GM21723 (cell line): ENCODE results near the gene PCYT2.

ENCODE experiments used
- ATAC-seq: cut with Tn5 transposase; IDR thresholded peaks from one replicate; pipeline ENCODE4 v1.9.1; 2021; ENCODE audit warnings: mild to moderate bottlenecking, moderate library complexity; ENCODE audit not compliant: unreplicated experiment

PCYT2 gene

DNA sequence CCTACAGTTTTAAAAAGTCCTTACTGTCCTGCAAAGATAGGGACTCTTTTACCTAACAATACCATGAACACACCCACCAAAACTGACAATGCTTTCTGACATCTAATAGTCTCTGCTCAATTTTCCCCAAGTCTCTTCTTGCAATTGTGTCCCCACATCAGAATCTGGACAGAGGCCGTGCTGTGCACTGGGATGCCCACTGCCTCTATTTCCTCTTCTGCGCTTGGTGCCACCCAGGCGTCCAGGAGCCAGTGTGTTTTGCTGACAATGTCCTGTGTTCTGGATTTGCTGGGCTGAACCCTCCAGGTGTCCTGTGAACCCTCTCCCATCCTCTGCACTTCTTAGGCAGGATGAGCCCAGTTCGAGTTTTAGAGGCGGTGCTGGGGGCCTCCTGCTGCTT, 33.6 kb downstream of the PCYT2 start:
- no peak for ATAC-seq

DNA sequence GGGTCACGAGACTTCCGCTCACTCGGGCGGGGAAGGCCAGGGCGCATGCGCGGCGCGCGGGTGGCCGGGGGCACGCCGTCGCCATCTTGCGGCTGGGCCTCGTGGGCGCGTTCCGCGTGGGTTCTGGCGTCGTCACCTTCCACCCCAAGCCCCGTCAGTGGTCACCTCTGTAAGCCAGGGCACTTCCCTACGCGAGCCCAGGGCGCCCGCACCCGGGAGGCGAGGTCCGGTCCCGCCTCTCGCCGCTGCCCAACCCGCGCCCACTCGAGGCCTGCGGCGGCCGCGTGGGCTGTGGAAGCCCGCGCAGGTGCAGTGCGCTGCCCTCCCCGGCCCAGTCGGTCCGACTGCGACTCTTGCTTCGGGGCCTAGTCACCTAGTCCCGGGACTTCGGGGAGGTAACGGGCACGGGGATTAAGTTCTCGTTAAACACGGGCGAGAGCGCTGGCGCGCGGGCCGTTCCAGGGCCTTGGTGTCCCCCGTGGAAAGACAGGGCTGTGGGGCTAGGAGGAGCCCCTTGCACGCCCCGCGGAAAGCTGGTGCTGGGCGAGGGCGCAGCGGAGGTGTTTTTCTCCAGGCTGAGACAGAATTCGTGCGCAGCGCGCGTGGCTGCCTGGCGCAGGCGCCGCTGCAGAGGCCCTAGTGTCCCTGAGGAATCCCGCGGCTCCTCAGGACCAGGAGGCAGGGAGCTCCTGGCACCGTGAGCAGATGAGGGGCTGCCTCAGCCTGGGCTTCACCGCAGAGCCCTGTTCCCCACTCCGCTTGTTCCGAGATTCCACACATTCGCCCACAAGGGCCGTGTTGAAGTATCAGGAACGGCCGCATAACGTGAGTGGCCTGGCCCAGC, 39.6 kb downstream of the PCYT2 start:
- ATAC-seq, result peak; percentile 32

DNA sequence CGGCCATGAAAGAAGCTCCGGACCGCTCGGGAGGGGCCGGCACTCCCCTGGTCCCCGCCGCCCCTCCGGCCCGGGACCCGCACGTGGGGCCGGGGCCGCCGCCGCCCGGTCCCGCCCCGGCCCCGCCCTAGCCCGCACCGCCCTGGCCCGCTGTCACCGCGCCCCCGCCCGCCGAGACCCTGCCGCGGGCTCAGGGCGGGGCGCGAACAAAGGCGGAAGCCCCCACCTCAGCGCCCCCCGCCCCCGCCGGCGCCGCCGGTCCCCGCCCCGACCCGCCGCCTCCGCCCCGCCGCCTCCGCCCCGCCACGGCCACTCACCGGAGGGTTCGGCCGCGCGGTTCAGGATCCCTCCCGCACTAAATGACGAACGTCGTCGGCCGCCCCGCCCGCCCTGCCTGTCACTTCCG, 40.2 kb downstream of the PCYT2 start, which contains the start of gene ARHGDIA:
TSS of gene ARHGDIA (minus strand) at position 357 of the 406 bp plus-strand sequence. CDS start 1,407 bp downstream, outside the sequence.
- peak; percentile 18 for ATAC-seq

DNA sequence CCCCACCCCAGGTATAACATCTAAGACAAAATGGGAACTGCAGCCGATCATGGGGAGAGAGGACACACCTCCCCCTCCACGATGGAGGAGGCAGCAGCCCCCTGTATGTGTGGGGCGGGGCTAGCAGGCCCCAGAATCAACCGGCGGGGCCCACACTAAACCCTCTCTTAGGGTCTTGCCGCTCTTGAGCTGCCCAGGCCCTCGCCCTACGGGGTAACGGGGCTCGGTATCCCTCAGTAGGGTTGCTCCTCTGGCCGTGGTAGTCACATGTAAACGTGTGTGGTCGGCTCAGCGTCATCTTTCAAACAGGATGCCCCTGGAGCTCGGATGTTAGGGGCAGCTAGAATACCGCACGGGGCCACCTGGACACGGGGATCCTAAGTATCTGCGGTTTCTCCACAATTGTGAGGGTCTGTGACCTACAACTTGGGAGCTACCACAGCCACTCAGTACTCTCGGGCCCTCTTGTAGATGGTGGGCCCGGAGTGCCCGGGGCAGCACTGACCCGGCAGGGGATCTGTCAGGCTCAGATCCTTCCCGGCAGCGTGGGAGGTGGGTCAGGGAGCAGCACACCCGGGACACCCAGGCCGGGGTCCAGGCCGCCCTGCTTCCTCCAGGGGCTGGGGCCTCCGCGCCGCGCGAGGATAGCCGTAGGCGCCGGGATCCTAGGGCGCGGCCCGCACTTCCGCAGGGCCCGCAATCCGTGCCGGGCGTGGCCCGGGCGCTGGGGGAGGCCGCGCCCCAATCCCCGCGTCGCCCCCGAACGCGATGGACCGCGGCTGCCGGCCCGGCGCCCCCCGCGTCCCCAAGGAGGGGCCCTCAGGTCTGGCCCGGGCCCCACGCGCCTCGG, 40.8 kb downstream of the PCYT2 start:
- no peak for ATAC-seq

DNA sequence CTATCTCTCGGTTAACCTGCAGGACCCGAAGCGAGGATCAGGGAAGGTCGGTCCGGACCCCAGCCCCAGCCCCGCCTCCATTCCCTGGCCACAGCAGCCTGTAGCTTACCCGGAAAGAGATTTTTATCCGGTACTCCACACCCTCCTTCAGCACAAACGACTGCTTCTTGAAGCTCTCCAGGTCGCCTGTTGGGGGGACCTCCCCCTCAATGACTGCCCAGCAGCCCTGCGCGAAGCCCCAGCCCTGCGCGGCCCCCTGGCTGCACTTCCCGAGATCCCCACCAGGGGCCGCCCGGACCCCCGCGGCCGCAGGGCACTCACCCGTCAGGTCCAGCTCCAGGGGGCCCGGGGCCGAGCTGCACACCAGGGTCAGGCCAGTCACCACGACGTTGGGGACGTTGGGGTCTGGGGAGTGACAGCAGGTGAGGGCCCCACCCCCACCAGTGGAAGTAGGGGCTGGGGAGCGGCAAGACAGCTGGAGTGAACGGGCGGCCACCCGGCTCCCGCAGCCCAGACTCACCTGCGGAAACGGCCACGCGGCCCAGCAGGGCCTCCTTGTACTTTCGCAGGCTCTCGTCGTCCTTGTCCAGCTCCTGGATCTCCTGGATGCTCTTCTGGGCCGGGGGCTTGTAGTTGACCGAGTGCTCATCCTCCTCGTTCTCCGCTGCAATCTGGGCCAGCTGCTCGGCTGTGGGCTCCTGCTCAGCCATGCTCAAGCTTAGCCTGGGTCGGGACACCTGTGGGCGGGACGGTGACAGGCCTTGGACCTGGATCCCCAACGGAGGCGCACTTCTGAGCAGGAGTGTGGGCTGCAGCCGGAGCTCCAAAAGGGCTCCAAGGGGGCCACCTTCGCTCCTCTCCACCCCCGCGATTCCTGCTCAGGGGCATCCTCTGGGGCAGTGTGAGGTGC, 41.7 kb downstream of the PCYT2 start:
- ATAC-seq, result no peak

DNA sequence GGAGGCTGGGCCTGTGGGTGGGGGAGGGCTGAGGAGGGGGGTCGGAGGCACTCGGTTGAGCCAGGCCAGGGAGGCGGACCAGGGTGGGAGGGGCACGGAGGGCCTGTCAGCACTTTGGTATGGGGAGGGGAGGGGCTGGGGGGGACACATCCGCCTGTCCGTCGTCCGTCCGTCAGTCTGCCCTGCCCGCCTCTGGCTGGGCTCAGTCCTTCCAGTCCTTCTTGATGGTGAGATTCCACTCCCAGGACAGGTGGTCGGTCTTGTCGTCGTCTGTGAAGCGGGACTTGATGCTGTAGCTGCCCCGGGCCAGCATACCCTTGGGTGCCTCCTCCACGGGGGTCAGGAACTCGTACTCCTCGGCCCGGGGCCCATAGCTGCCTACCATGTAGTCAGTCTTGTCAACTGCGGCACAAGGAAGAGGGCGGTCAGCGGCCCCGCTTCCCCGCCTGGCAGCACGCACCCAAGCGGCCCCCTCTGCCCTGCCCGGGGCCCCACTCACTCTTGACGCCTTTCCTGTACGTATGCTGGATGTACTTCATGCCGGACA, 42.5 kb downstream of the PCYT2 start:
- ATAC-seq, result no peak

DNA sequence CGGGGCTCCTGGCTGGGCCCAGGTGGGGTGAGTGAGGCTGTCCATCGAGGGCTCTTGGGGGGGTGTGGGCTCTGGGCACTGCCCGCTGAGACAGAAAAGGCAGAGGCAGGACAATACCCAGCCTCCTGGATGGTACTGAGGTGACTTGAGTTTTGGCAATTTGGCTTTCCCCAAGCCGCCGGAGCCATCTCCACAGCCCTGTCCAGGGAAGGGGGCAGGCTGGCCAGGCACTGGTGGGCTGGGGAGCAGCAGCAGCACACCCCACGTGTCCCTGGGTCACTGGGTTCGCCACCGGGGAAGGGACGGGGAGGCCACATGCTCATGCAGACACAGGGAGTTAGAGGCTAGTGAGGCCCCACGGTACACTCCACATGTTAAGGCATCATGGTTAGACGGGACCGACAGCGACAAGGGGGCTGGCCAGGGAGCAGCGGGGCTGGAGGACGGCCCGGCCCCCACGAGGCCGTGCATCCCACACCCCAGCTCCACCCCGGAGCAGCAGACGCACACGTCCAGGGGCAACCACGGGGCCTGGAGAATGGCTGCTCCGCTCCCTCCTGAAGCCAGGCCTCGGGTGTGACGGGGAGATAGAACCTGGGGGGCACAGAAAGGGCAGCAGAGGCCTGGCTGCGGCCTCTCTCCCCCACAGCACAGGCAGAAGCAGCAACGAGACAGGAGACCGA, 43.1 kb downstream of the PCYT2 start:
- ATAC-seq, result no peak

DNA sequence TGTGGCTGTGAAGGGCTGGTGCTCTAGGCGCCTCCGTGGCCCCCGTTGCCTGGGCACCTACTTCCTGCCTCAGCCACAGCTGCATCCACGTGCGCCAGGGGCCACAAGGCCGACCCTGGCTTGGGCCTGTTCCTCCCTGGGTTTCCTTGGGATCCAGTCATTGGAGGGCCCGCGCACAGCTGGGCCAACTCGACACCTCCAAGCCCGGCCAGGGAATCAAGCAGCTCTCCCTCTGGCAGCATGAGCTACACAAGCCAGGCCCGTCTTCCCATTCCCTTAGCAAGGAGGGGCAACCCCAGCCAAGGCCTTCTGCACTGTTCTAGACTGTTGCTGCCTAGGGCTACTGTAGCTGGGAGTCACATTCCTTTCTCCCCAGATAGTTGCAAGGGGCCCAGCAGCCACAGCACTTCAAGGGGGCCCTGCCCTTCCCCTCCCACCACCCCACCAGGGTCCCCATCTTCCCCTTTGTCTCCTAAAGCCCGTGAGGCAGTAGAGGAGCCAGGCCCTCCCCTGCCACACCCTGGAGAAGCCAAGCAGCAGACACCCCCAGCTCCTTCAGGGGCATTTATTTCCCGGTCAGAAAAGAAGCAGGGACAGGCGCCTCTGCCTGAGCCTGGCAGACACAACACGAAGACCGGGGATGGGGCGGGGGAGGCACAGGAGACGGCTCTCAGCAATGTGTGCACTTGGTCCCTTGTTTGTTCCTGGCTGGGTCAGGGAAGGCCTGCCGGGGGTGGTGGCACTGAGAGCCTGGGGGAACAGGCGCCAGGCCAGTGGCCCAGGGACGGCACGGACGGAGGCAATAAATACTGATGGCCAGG, 43.8 kb downstream of the PCYT2 start:
- no peak for ATAC-seq

DNA sequence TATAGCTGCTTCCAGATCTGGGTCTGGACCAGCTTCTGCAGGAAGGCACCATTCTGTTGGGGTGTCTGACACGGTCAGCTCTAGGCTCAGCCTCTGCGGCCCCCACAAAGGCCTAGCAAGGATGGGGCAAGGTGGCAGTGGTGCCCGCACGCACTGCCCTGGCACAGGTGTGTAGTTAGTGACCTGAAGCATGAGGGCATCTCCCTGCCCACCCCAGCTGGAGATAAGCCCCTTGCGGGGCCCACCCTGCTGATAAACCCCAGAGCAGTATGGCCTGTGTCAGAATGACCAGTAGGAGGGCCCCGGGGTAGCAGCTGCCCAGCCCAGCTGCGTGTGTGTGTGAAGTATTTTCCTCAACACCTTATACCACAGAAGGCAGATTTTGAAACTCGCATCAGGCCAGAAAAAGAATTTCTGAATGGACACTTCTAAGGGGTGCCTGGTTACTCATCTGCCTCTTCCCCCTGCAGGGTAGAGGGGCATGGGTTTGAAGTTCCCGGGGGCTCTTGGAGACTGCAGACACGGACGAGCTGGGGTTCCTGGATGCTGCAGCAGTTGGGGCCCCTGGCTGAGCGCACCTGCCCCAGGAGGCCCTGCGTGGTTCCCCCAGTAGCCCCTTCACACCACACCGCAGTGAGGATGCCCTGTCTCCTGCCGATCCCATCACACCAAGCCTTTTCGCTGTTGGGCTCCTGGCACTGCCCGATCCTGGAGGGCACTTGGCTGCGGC, 44.6 kb downstream of the PCYT2 start:
- no peak for ATAC-seq

DNA sequence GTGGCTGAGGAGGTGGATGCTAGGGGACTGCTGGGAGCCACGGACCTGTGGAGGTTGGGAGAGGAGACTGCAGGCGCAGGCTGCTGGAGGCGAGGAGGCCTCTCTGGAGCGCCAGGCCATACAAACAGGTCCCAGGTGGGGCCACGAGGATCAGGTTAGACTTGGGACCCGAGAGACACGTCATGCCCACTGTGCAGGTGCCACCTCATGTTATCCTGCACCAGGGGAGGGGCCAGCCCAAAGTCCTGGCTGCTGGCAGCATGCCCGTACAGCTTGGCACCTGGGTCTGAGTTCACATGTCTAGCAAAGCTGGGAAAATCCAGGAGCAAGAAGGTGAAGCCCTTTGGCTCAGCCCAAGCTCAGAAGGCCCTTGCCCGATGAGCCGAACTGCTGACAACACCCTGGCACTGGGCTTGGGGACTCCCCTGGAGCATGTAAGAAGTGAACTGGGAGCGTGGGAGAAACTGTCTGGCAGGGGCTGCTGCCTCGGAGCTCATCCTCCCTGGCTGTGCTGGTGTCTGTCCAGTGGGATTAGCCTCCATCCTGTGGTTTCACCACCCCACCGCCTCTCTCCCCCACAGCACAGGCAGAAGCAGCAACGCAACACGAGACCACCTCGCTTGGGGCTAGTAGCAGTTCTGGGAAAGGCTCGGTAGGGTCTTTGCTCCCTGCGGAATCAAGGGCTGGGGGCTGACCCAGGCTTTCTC, 45.3 kb downstream of the PCYT2 start:
- no peak for ATAC-seq

DNA sequence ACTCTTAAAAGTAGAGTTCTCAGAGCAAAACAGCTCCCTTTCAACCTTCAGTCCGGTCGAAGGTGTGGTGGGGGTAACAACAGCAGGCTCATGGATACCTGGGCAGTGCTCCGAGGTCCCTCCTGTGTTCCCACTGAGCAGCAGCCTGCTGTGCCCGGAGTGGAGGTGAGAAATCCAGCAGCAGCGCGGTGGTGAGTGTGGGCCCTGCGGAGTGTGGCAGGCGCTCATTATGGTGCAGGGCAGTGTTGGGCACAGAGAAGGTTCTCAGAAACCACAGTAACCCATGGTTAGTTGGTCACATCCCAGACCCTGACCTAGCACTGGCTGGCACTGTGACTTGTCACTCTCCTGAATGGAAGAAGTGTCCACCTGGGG, 45.9 kb downstream of the PCYT2 start:
- no peak for ATAC-seq

DNA sequence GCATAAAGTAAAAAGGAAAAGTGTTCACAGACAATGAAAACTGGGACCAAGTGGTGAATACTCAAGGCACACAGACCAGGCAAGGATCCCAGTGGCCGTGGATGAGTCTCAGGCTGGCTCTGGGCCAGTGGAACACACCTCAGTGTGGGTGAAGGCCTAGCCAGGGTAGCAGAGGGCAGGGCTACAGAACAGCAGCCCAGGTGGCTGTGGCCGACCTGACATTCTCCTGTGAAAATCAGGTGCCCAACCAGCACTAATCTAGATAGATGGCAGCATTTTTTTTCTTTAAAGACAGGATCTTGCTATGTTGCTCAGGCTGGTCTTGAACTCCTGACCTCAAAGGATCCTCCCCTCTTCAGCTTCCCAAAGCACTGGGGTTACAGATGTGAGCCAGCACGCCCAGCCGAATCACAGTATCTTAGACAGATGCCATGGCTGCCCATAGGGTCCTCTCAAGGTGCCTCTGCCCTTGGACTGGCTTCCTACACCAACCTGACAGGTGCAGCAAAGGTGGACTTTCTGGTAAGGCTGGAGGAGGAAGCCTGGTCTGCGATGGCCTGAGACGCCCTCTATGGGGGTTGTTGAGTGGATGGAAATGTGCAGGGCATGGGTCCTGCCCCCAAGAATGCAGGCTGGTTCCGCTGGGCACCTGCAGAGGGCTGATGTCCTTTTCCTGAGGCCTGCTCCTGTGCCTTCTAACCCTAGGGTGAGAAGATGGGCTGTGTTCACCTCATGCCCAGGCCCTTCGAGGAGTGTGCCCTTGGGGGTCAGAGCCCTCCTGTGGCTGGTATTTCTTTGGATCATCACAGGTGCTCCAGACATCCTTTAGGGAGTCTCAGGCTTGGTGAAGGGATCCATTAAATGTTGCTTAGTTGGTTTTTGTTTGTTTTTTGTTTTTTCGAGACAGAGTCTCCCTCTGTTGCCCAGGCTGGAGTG, 47.1 kb downstream of the PCYT2 start:
- no peak for ATAC-seq

DNA sequence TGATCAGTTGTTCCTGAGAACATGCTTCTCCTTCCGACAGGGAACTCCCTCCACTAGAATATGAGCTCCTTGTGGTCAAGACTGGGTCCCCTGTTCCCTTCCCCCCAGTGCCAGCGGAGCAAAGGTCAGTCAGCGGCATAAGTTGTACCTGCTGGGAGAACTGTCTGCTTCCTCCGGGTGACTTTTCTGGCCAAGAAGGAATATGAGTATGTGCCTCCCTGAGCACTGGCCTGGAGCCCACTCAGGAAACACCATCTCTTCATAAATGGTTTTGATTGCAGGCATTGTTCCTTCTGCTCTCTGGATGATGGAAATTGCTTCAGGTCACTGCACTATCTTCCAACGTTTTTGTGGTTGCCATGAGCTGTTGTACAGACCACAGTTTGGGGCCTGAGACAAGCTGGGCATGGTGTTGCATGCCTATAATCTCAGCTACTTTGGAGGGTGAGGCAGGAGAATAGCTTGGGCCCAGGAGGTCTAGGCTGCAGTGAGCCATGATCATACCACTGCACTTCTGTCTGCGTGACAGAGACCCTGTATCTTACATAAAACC, 48.0 kb downstream of the PCYT2 start:
- ATAC-seq, result no peak

DNA sequence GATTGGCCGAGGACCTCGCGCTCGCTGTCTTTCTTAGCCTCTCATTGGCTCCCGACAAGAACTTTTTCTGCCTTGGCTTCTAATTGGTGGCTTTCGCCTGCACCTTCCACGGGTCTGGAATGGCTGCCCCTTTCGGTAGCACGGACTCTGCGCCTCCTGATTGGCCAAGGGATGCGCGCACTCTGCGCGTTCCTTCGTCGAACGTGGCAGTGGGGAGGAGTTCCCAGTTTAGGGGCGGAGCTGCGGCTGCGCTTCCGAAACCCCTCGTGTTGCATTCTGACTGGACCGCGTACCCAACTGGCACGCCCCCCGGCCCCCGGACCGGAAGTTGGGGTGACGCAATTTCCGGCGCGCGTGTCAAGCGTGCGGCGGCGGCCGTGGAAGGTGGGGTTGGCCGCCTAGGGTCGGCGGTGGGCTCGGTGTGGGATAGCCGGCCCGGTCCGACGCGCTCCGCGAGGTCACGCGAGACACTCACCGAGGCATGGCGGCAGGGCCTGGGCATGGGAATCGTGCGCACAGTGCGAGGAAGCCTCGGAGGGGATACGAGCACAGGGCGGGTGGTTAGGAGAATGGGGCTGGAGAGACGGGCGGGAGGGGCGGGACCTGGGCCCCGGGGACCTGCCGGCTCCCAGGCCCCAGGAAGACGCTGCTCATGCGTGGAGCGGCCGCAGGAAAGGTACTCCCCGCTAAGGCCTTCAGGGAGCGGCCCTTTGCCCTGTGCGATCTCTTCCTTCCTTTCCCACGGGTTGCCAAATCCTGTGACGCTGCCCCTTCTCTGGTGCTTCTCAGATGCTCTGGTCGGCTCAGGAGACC, 50.2 kb downstream of the PCYT2 start:
- peak; percentile 74 for ATAC-seq

DNA sequence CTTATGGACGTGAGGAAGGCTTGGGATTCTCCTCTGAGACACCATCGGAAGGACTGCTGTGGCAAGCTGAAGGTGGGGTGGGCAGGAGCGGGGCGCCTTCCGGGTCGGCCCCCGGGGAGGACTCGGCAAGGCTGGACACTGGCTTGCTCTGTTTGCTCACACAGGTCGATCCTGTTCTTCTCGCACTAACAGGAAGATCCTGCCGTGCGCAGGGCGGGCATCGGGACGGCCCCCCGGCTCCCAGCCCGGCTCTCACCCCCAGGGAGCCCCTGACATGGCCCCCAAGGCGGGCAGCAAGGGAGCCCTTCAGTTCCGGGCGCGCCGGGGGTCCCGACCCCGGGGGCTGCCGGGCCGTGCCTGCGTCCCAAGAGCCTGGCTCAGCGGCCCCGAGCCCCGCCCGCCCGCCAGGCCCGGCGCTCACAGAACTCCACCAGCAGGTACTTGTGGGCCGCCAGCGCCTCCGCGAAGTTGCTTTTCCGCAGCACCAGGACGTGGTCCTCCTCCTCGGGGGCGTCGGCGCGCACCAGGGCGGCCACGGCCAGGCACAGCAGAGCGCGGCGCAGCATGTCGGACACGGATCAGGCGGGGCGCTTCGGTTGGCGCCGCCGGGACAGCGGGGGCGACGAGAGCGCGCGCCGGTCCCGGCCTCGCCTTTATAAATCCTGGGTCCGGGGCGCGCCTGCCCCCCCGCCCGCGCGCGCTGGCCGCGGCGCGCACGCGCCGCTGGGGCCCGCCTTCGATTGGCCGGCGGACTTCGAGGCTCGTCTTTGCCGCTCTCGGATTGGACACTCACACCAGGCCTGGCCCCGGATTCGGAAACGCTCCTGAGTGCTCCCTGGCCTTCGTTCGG, 51.1 kb downstream of the PCYT2 start, which contains the start of gene P4HB:
TSS of gene P4HB (minus strand) at position 630 of the 850 bp plus-strand sequence. CDS start at position 566, 64 bp downstream.
- peak; percentile 1 for ATAC-seq
